HepG2 (cell line): Measurements from ENCODE around the gene FASTKD3. TPM values are rescaled to one million over a fixed set of nuclear protein-coding genes. Genes with fewer than 3 reads are reported as not detected.

Source experiments
- ATAC-seq: fragments of 200-7000 bp; cut with Tn5 transposase; 3 replicates; pipeline ENCODE4 v1.9.1; 2020; ENCODE audit warnings: mild to moderate bottlenecking, moderate library complexity
- BruUV-seq: library from RNA; stranded (reverse); fragments of 400-500 nt; replicated peaks from 2 replicates; lab custom pipeline; 2021; lab: Mats Ljungman, UMichigan
- CTCF ChIA-PET: fragments of 300-600 bp; formaldehyde crosslinking; extraction: SDS; loops from one replicate; lab custom pipeline; 2021; ENCODE audit warnings: low total read pairs, inconsistent platforms, low intra/inter-chr PET ratio; lab: Yijun Ruan, JAX
- POLR2A ChIA-PET: fragments of 350-600 bp; sonication (Branson Sonifier 250); formaldehyde crosslinking; loops from one replicate; lab custom pipeline; 2020; ENCODE audit warnings: antibody characterized with exemption, inconsistent platforms; lab: Yijun Ruan, JAX
- DNase-seq: peaks from one replicate; pipeline ENCODE4 v3.0.0-alpha.2; 2015; ENCODE audit warnings: low spot score
- FAIRE-seq: peaks from 3 replicates; lab custom pipeline; 2011; peaks lifted over from hg19 to GRCh38; lab: Jason Lieb, UNC
- H2AFZ ChIP-seq: one replicate; pipeline ENCODE4 v1.6.1; 2011; ENCODE audit warnings: low read length, inconsistent platforms
- H3K27ac ChIP-seq: fragments of 300-600 bp; 3 replicates; pipeline ENCODE4 v1.8.0; 2011; ENCODE audit warnings: mixed run types, mild to moderate bottlenecking, mixed read lengths, low read length, inconsistent platforms; ENCODE audit not compliant: insufficient read depth; ENCODE audit errors: extremely low read length
- H3K27me3 ChIP-seq, 2 experiments: fragments of 200-600 bp in 1 of 2; 2 replicates in 1 of 2; 3 replicates in 1 of 2; pipeline versions ENCODE4 v1.6.0 to v1.8.0; 2011; ENCODE audit warnings: low read length in 2 of 2, mild to moderate bottlenecking in 2 of 2, moderate library complexity in 2 of 2, inconsistent platforms in 1 of 2; ENCODE audit not compliant: insufficient read depth in 2 of 2, control insufficient read depth in 1 of 2
- H3K36me3 ChIP-seq, 2 experiments: fragments of 200-600 bp in 1 of 2; replicated peaks in 1 of 2; 2 replicates in 1 of 2; 3 replicates in 1 of 2; pipeline versions ENCODE4 v1.5.1 to v1.8.0; 2011; ENCODE audit warnings: low read length in 2 of 2, inconsistent platforms in 1 of 2; ENCODE audit not compliant: insufficient read depth in 2 of 2, control insufficient read depth in 1 of 2
- H3K4me1 ChIP-seq: 2 replicates; pipeline ENCODE4 v1.5.1; 2012; ENCODE audit warnings: low read length, inconsistent platforms; ENCODE audit not compliant: insufficient read depth
- H3K4me2 ChIP-seq: 2 replicates; pipeline ENCODE4 v1.6.0; 2011; ENCODE audit warnings: low read depth, low read length, inconsistent platforms
- H3K4me3 ChIP-seq, 3 experiments: fragments of 200-600 bp in 1 of 3; sonication (generic), shearing (Covaris generic) in 1 of 3; replicated peaks in 1 of 3; 2 replicates each; pipeline ENCODE4 v1.5.1; 2011 to 2016; ENCODE audit warnings: low read length in 3 of 3, inconsistent platforms in 2 of 3, low read depth in 2 of 3, mild to moderate bottlenecking in 2 of 3, control low read depth in 1 of 3, mixed read lengths in 1 of 3; ENCODE audit not compliant: insufficient read depth in 1 of 3
- H3K79me2 ChIP-seq: one replicate; pipeline ENCODE4 v1.6.1; 2011; ENCODE audit warnings: low read length, inconsistent platforms; ENCODE audit not compliant: insufficient read depth
- H3K9ac ChIP-seq: 2 replicates; pipeline ENCODE4 v1.6.0; 2011; ENCODE audit warnings: mild to moderate bottlenecking, low read depth, low read length, inconsistent platforms; ENCODE audit not compliant: insufficient read depth
- H3K9me3 ChIP-seq: 2 replicates; pipeline ENCODE4 v1.5.1; 2012; ENCODE audit warnings: mild to moderate bottlenecking, low read length
- H4K20me1 ChIP-seq: 2 replicates; pipeline ENCODE4 v1.6.0; 2011; ENCODE audit warnings: inconsistent platforms, mild to moderate bottlenecking, low read length, moderate library complexity; ENCODE audit not compliant: insufficient read depth
- PAWR ChIP-seq: sonication (generic); formaldehyde crosslinking; IDR thresholded peaks from 2 replicates; pipeline ENCODE4 v1.4.0; 2020; ENCODE audit warnings: missing genetic modification reagents, mild to moderate bottlenecking, borderline replicate concordance
- ZBTB43 ChIP-seq: sonication (generic); formaldehyde crosslinking; conservative IDR thresholded peaks from 2 replicates; pipeline ENCODE4 v1.4.0; 2020; ENCODE audit warnings: missing genetic modification reagents
- ZNF121 ChIP-seq: sonication (generic); formaldehyde crosslinking; IDR thresholded peaks from 2 replicates; pipeline ENCODE4 v1.5.0; 2020; ENCODE audit warnings: mild to moderate bottlenecking, missing genetic modification reagents
- ZNF317 ChIP-seq: sonication (generic); formaldehyde crosslinking; IDR thresholded peaks from 2 replicates; pipeline ENCODE4 v1.5.0; 2020; ENCODE audit warnings: mild to moderate bottlenecking, missing genetic modification reagents
- ZNF768 ChIP-seq: sonication (generic); formaldehyde crosslinking; IDR thresholded peaks from 2 replicates; pipeline ENCODE4 v1.4.0; 2020; ENCODE audit warnings: missing genetic modification reagents
- ZSCAN20 ChIP-seq: sonication (generic); formaldehyde crosslinking; IDR thresholded peaks from 2 replicates; pipeline ENCODE4 v1.4.0; 2020; ENCODE audit warnings: missing genetic modification reagents, mild to moderate bottlenecking, borderline replicate concordance
- WGBS: methylation state at CpG from one replicate; pipeline ENCODE4 v1.1.6; 2017; ENCODE audit warnings: low lambda C conversion rate; 5-methylcytosine and 5-hydroxymethylcytosine counted together
- in situ Hi-C: cut with HindIII; loops from 2 replicates; pipeline ENCODE4 v1.10.0; 2017; ENCODE audit warnings: low pct_unique_long_range_greater_than_20kb; ENCODE audit not compliant: extremely low pct_ligation_motif_present
- intact Hi-C: fragments of 100-400 bp; cut with micrococcal nuclease; formaldehyde crosslinking; loops from one replicate; pipeline ENCODE4 v1.10.0; 2022; ENCODE audit not compliant: unreplicated experiment
- polyA plus RNA-seq, 8 experiments: library from polyadenylated mRNA; depleted of rRNA in 3 of 8; stranded (reverse) in 7 of 8; unstranded in 1 of 8; fragments of >200 nt; fragmentation: Illumina TruSeq in 4 of 8; extraction: Trizol in 4 of 8; gene quantifications; 2 replicates each; pipeline versions ENCODE4 v1.2.1 to v1.2.3, GENCODE V29; 2011 to 2016; ENCODE audit warnings: low read depth in 4 of 8, missing spikeins in 1 of 8, mixed read lengths in 1 of 8; ENCODE audit not compliant: insufficient read depth in 1 of 8
- total RNA-seq, 5 experiments: library from RNA; depleted of rRNA; stranded (reverse); fragments of >200 nt; fragmentation: Illumina TruSeq; extraction: Trizol; gene quantifications; 2 replicates each; pipeline ENCODE4 v1.2.3, GENCODE V29; 2016; ENCODE audit warnings: low read depth in 1 of 5

FASTKD3 gene
- total and polyA plus RNA-seq, 2 of the 13 experiments (the other 11 are each of a cell fraction or from before 2014, with no cell fraction given): 6.9 to 17.8 TPM

DNA sequence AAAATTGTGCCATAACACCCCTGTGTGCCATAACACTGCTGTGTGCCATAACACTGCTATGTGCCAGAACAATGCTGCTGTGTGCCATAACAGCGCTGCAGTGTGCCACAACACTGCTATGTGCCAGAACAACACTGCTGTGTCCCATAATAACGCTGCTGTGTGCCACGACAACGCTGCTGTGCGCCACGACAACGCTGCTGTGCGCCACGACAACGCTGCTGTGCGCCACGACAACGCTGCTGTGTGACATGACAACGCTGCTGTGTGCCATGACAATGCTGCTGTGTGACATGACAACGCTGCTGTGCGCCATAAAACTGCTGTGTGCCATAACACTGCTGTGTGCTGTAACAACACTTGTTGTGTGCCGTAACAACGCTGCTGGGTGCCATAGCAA, 43.8 kb downstream of the FASTKD3 start:
- TF ChIP-seq ZNF768 (CRISPR knock-in tag): peak; percentile 86; the same call in 1 of the 2 replicates
- TF ChIP-seq ZNF121 (CRISPR knock-in tag): no peak
- Histone ChIP-seq H3K27me3 (peaks cover 3 to 54% of the 10 kb centered on the region in 2 experiments; a peak in 4 of 5 replicates), H3K4me1 (no peaks in the 10 kb centered on the region), H3K4me2 (no peak overlapping the region), H2AFZ (no peak overlapping the region), H3K79me2 (no peaks in the 10 kb centered on the region), H3K27ac (no peak overlapping the region), H3K4me3 (no peak overlapping the region), H3K9me3 (no peaks in the 10 kb centered on the region), H4K20me1 (no peaks in the 10 kb centered on the region), H3K9ac (no peak overlapping the region), H3K36me3 (no peaks in the 10 kb centered on the region)
- in situ Hi-C loops: no loop called here
- intact Hi-C loops: no loop called here
- WGBS: no CpG with 5 or more reads among the region's 18 CpGs
- DNase-seq: no peak
- BruUV-seq: no TSS peak
- ChIA-PET CTCF (no interaction called here), POLR2A (no interaction called here)
- FAIRE-seq: no peak
- no peak for ATAC-seq

DNA sequence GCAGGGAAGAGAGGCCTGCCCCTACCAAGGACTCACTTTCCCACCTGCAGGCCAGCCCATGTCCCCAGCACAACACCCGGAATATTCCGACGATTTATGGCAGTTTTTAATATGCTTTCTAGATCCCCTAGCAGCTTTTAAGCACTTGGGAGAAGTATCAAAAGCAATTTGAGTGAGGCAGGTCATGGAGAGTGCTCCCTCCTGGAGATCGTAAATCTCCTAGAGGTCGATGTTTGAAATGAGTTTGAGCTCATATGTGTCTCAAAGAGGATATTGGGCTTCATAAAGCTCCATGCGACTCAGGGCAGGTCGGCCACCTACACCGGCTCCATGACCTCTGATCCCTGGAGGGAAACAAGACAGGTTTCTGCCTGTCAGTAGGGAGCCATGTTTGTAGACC, 45.2 kb downstream of the FASTKD3 start:
- DNase-seq (no peak), FAIRE-seq (no peak), ATAC-seq (peak; percentile 52; the same call in 2 of the 3 replicates)
- H3K4me1 ChIP-seq: no peaks in the 10 kb centered on the region
- H3K9me3 ChIP-seq: no peaks in the 10 kb centered on the region
- CTCF ChIA-PET: no interaction called here
- intact Hi-C loops: no loop called here
- H2AFZ ChIP-seq: no peak overlapping the region
- 28% methylated on average over 5 of the region's 8 CpGs for WGBS
- peaks cover 3 to 52% of the 10 kb centered on the region in 2 experiments; a peak in 4 of 5 replicates for H3K27me3 ChIP-seq
- H3K9ac ChIP-seq: no peak overlapping the region
- no peaks in the 10 kb centered on the region for H3K79me2 ChIP-seq
- in situ Hi-C loops: no loop called here
- no peaks in the 10 kb centered on the region for H4K20me1 ChIP-seq
- no peak overlapping the region for H3K27ac ChIP-seq
- no peaks in the 10 kb centered on the region for H3K36me3 ChIP-seq
- no TSS peak for BruUV-seq
- TF ChIP-seq ZBTB43 (no peak), ZNF317 (no peak), ZSCAN20 (CRISPR knock-in tag) (no peak), PAWR (CRISPR knock-in tag) (no peak)
- TF ChIP-seq, all 625 proteins: peak for 0
- POLR2A ChIA-PET: no interaction called here
- Histone ChIP-seq H3K4me2 (peak overlapping the region; percentile 33), H3K4me3 (no peak overlapping the region)
